Dedifferentiated amniotic fluid mesenchymal stem cell (primary cell): Measurements from ENCODE around the gene ZNF594.
"Not testable (repeated sequence)": the region's sequence is repeated elsewhere in the genome, so short reads cannot be mapped to it uniquely, and the experiment has no call there.

ENCODE experiments used
- DNase-seq: peaks from one replicate; pipeline ENCODE4 v3.0.0-alpha.2; 2016; ENCODE audit errors: extremely low spot score

ZNF594 gene

DNA sequence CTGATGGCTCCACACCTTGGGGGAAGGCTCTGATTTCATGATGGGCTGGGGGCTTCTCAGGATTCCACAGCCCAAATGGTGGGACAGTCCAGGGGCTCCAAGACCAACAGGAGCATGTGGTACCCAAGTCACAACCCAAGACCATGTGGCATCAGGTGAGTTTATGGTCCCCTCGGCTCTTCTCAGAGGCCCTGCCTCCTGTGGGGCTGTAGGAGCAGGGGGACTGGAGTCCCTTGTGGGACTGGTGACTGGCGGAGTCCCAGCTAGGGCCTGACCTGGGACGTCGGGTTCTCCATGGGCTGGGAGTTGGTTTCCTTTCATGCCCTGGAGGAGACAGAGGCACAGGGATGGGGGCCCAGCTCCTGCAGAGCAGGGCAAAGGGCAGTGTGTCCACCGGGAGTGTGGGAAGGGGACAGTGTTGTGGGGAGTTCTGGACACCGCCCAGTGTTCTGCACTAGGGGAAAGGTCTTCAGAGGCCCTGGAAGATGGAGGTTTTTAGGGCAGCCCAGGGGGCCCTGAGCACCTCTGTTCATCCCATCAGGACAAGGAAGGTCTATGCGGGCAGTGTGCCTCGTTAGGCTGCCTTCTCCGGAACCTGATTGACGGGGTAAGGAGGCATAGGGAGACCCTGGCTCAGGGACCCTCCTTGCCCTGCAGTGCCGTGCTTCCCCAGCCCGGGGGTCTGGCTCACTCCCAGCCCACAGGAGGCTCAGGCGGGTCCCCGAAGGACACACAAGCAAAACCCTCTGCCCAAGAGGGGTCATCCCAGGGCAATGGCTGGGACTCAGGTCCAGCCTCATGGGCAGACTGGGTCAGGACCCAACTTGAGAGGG, 54.9 kb downstream of the ZNF594 start:
- DNase-seq: not testable (repeated sequence)

DNA sequence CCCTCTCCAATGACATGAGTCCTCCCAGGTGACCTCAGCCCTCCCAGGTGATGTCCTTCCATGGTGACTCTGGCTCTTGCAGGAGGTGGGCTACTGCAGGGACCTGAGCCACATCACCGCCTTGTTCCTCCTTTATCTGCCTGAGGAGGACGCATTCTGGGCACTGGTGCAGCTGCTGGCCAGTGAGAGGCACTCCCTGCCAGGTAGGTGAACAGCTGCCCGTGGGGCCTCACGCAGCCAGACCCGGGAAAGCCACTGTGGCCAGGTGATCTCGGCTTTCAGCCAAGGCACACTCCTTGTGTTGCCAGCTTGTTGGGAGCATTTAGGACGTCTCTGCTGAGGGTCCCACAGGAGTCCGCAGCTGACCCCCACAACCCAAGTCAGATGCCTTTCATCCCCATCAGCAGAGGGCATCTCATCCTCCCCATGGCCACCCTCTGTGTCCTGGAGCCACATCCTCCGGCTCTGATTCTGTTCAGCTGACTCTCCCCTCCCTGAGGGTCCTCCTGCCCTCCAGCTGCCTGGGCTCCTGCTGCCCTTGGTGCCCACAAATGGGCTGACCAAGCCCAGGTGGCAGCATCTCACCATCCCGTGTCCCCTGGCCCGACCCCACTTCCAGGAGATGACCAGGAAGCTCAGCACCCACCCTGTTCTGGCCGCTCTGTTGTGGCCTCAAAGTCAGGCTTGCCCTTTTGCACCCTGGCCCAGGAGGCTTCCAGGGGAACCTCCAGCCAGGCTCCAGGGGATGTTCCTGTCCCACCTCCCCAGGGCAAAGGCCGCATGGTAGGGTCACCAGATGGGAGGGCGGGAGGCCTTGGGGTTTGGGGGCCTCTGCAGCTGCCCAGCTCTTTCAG, 55.7 kb downstream of the ZNF594 start:
- DNase-seq: no peak

DNA sequence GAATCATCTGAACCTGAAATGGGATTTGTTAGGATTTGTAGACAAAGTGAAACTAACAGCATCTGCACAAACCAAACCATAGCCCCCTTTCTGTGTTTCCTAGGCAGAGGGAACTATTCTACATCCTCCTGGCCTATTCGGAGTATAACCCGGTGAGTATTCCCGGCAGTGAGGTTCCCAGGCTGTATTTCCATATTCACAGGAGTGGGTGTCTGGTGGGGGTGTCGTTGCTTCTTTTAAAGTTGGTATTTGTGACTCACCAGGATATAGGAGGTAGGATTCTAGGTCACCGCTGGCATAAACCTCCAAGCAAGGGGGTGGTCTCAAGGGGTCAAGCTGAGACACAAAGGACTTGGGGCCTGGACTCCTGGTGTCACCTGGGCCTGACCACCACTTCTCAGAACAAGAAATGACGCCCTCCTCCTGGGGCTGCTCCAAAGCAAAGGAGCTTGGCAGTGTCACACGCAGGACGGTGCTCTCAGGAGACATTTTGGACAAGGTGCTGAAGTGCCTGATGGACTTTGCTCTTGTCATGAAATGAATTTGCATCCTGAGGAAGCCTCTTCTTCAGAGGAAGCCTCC, 56.4 kb downstream of the ZNF594 start:
- DNase-seq: not testable (repeated sequence)

DNA sequence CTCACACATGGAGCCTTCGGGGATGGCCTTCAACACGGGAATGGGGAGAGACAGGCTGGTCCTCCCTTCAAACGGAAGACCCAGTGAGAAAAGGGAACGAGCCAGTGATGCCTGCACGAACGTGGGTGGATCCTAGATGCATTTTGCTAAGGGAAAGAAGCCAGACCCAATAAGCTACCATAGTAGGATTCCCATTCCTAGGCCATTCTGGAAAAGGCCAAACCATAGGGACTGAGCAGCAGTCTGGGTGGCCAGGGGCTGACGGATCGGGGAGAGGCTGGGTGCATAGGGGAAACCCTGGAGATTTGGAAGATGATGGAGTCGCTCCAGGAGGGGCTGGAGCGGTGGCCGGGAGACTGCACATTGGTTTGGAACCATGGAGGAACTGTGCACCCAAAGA, 57.1 kb downstream of the ZNF594 start:
- DNase-seq: not testable (repeated sequence)

DNA sequence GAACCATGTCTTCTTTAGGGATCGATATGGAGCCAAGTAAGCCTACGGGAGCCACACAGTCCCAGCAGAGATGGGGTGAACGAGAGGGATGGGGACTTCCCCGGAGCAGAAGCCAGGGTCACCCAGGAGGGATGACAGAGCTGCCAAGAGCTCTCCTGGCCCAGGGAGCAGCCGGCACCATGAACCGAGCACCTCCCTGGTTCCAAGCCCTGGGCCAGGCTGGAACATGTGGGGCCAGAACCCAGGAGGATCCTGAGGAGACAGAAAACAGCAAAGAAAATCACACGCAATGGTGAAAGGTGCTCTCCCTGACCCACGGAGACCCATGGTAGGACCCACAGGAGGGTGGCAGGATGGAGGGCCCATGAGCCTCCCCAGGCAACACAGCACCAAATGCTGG, 57.7 kb downstream of the ZNF594 start:
- DNase-seq: not testable (repeated sequence)

DNA sequence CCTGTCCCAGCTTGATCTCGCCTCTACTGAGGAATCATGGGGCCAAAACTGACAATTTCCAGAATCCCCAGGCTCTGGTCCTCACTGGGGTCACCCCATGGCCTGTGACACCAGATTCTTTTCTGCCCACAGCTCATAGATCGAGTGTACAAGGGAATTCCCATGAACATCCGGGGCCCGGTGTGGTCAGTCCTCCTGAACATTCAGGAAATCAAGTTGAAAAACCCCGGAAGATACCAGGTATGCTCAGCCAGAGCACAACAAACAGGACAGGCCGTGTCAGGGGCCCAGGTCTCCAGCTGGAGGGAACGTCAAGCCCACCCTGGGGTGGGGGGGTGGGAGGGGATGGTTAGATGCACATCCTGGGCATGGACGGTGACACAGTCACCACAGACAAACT, 58.4 kb downstream of the ZNF594 start:
- DNase-seq: no peak

DNA sequence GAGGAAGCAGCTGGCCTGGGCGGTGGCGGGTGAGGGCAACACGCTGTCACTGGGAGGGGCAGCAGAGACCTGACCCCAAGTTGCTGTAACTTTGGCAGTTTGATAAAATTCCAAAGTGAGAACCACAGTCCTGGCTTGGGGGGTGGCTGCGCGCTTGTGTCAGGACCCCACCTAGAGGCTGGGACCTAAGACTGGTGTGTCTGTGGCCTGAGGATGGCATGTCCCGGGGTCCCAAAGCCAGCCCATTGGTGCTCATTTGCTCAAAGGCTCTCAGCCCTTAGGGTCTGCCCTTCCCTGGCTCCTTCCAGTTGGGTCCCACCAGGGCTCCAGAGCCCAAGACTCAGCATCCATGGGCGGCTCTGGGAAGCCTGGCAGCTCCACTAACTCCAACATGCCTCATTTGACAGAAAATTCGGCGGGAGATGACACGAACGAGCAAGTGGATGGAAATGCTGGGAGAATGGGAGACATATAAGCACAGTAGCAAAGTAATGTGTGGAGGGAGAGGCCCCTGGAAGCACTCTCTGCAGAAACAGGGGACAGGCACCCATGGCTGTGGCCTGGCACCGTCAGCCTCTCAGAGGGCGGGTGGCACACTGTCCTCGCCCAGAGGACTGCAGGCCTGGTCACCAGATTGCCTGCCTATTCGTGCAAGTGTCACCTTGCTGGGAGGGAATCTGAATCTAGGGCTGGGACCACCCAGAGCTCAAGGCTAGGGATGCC, 59.0 kb downstream of the ZNF594 start:
- DNase-seq: not testable (repeated sequence)

DNA sequence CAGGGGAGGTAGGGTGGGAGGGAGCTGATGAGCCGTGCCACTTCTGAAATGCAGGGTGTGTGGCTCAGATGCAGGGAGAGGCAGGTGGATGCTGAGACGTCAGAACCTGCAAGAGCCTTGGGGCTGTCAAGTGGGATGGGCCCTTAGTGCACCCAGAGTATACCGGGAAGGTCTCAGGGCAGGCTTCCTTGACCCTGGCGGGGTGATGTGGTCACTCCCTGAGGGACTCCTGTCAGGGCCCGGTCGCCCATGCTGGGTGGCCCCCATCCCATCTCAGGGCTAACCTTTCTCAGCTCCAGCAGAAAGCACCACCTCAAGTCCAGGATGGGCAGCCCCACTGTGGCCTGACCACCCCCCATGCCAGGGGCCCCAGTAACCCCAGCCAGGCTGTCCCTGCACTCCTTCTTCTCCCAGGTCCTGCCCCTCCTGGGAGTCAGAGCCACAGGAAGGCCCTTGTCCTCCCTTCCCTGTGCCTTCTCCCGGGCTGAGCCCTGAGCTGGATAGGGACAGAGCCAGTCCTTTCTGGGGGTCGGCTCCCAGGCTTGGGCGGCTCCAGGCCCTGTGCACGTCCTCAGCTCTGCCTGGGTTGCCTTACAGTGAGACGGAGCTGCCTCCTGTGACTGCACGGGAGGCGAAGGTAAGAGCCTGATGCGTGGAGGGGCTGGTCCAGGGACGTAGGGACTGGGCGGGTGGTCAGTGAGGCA, 59.7 kb downstream of the ZNF594 start:
- DNase-seq: not testable (repeated sequence)

DNA sequence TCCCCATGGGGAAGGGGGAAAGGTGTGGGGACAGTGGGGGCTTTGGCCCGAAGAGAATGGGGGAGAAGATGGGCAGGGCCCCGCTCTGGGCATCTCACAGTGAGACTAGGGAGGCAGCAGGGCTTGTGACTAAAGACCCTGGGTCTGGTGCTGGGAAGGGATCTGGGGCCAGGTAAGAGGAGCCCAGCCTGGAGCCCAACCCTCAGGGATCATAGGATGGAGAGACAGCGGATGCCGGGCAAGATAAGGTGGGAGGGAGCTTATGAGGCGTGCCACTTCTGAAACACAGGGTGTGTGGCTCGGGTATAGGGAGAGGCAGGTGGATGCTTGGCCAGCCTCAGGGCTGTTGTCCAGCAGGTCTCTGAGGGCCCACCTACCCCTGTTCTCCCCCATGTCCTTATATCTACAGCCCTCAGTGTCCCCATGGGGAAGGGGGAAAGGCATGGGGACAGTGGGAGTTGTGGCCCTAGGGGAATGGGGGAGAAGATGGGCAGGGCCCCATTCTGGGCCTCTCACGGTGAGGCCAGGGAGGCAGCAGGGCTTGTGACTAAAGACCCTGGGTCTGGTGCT, 60.4 kb downstream of the ZNF594 start:
- DNase-seq: no peak

DNA sequence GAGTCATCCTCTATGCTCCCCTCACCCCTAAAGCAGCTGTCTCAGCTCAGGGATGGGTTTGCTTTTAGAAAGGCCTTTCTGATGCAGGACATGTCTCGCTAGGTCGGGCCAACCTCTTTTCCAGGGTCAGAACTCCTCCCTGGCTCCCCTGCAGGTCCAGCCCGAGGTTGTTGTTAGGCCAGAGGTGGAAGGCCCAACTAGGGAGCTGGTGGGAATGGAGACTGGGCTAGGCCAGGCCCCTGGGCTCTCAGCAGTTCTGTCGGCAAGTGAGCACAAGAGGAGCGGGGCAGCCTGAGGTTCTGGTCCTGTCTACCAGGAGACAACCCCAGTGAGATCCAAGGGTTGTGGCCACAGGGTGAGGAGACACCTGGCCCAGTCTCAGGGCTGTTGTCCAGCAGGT, 61.0 kb downstream of the ZNF594 start:
- not testable (repeated sequence) for DNase-seq

DNA sequence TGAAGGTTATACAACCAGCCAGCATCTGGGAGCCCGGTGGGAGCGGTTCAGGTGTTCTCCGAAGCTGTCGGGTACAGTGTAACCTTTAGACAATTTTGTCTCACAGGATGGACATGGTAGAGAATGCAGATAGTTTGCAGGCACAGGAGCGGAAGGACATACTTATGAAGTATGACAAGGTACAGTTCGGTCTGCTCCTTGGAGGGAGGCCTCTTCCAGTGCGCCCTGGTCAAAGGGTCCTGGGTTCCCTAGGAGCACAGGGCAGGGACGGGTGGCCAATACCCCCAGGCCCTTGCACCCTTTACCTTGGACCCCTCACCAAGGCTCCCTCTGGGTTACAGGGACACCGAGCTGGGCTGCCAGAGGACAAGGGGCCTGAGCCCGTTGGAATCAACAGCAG, 61.4 kb downstream of the ZNF594 start:
- not testable (repeated sequence) for DNase-seq

DNA sequence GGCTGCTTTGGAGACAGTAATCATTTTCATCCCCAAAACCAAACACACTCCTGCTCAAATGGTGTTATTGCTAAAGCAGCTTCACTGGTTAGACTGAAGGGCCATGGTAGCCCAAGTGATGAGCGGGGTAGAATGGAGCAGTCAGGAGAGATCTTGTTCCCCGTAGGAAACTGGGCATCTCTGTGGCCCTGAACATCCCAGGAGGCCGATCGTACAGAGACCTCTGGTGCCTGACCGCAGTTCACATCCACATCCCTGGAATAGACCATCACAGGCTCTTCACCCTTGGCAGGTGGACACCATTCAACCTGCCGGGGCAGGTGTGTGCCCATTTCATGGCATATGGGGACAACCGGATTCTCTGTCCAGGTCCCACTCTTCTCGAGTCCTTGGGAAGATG, 61.9 kb downstream of the ZNF594 start:
- not testable (repeated sequence) for DNase-seq
